Stimulated activated CD4-positive, alpha-beta T cell treated with anti-CD3 and anti-CD28 coated beads, Interleukin-1b, Interleukin-23, amount 100 ng/mL, for 4 hours (primary cell): ENCODE data around the gene UQCRHL.

ENCODE experiments used
- DNase-seq, 2 donors: peaks; one replicate each; pipeline ENCODE4 v3.0.0-alpha.2; 2020; ENCODE audit warnings: low read depth in 2 of 2

The UQCRHL gene

GRCh38 chr1:15758953-15759661 is 48.3 kb downstream of the UQCRHL start:
- DNase-seq: no peak

GRCh38 chr1:15758343-15758931 is 49.0 kb downstream of the UQCRHL start, which contains the start of gene FBLIM1:
Gene FBLIM1 (plus strand): TSS chr1:15758795. CDS start chr1:15764984, 6,189 bp downstream.
- DNase-seq: no peak

- no peak for DNase-seq
These were observed 49.7 kb downstream of the UQCRHL start for GRCh38 chr1:15757575-15758342.
